UCSD-AML1 (cell line): ENCODE data around the gene ST6GALNAC6.

Experiments used
- DNase-seq: peaks from one replicate; lab custom pipeline; 2025; ENCODE audit not compliant: unreplicated experiment; lab: John Stamatoyannopoulos, UW

The ST6GALNAC6 gene

DNA sequence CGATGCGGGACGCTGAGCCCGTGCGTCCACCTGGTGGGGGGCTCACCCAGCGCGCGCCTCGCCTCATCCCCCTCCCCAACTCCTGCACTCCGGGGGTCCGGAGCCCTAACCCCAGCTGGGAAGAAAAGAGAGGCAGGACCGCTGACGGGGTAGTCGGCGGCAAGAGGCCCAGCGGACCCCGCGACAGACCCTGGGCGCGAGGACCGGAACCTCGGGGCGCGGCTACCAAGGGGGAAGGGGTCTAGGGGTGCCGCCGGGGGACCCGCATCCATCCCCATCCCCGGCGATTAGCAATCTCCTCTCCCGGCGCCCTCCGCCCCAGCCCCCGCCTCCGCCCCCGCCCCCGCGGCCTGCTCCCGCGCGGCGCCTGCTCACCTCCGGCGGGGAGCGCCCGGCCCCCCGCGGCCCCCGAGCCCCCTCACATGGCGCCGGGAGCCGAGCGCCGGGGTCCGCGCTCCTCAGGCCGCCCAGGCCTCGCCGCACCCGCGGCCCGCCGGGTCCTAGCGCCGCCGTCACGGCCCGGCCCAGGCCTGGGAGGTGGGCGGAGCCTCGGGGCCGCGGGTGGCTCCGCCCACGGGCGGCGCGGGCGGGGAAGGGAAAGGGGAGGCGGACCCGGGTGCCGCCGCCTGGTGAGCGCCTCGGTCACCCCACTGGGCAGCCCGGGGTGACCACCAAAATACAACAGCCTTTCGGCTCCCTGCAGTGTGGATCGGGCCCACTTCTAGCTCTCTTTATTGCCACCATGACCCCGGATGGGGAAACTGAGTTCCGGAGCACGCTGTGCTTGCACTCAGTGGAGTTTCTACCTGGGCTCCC, at the start of gene ST6GALNAC6:
ST6GALNAC6 (minus strand) TSS at position 476 of the 816 bp plus-strand sequence. CDS start 1,622 bp downstream, outside the sequence.
- DNase-seq, result peak; percentile 89

- no peak for DNase-seq
Measured at GRCh38 chr9:127947841-127948710, 48.7 kb upstream of the ST6GALNAC6 start.

DNA sequence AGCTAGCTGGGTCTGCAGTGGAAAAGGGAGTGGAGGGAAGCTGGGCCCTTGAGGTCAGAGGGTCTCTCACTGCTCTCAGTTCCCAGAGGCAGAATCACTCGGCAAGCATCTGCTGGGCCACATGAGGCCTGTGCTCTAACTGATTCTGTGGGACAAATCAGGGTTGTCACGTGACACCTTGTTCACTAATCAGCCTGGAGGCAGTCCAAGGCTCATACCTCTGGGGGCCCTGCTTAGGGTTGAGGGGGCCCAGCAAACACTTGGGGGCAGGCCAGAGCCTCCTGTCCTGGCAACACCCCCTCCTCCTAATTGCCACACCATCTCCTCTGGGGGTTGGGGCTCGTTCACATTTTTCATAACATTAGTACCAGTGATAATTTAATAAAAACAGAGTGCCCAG, 47.3 kb upstream of the ST6GALNAC6 start:
- no peak for DNase-seq

DNA sequence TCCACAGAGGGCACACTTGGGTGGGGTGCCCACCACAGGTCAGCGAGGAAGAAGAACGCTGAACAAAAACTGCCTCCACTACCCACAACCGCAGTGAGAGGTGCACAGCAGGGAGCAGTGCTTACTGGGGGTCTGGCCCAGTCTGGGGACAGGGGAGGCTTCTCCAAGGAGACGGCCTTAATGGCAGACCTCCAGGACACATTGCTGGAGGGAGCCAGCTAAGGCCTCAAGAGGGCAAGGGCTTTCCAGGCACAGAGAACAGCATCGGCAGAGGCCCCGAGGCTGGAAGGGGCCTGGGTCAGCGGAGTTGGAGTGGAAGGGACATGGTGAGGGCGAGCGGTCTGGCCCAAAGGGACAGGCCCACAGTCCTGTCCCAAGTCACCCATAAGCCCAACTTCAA, 46.5 kb upstream of the ST6GALNAC6 start:
- DNase-seq, result no peak

- no peak for DNase-seq
Measured at GRCh38 chr9:127945338-127945737, 45.9 kb upstream of the ST6GALNAC6 start.

- DNase-seq, result no peak
Measured at GRCh38 chr9:127944586-127945218, 45.3 kb upstream of the ST6GALNAC6 start.

DNA sequence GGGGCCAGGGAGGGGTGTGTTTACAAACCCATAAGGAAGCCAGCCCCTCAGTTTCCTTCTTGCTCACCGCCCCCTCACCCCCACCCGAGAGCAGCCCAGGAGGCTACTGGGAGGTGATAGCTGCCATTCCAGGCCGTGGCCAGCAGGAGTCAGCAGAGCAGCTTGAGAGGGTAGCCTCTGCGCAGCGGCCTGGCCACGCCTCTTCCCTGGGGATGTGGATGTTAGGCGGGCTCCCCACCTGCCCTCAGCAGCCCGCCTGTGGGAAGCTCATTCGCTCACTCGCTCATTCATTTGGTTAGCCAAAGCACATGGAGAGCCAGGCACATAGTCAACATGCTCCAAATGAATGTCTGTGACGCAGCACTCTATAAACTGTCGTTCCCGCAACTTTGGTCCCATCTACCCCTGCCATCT, 44.3 kb upstream of the ST6GALNAC6 start:
- DNase-seq, result peak; percentile 73

- DNase-seq, result no peak
Measured at GRCh38 chr9:127943011-127943662, 43.7 kb upstream of the ST6GALNAC6 start.

GRCh38 chr9:127942216-127943010, 43.0 kb upstream of the ST6GALNAC6 start:
- peak; percentile 53 for DNase-seq

DNA sequence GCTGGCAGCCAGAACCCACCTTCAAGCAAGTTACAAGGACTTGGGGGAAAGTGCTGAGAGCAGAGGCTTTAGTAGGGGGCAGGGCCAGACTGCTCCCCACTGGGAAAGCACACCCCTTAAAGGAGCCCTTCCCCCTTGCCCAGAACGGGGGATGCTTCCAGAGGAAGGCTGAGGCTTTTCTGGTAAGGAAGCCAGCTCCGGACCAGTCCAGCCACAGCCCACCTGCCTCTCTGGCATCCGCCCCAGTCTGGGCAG, 42.5 kb upstream of the ST6GALNAC6 start:
- no peak for DNase-seq

- no peak for DNase-seq
Measured at GRCh38 chr9:127941062-127941960, 41.9 kb upstream of the ST6GALNAC6 start.

GRCh38 chr9:127940593-127940992, 41.2 kb upstream of the ST6GALNAC6 start:
- no peak for DNase-seq

DNA sequence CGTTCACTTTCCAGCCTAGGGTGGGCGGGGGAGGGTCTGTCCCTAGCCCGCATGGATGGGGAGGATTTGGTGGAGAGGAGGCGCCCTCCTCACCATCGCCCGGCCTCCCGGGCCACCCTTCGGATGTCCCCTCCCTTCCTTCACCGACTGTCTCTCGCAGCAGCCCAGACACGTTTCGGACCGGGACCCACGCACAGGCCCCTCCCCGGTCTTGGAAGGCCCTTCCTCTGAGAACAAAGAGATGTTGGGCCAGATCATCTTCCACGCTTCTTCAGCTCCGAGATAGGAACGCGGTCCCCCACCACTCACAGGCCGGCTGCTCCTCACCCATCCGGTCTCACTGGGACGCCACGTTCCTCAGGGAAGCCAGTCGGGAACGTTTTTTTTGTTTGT, 38.9 kb upstream of the ST6GALNAC6 start:
- no peak for DNase-seq

DNA sequence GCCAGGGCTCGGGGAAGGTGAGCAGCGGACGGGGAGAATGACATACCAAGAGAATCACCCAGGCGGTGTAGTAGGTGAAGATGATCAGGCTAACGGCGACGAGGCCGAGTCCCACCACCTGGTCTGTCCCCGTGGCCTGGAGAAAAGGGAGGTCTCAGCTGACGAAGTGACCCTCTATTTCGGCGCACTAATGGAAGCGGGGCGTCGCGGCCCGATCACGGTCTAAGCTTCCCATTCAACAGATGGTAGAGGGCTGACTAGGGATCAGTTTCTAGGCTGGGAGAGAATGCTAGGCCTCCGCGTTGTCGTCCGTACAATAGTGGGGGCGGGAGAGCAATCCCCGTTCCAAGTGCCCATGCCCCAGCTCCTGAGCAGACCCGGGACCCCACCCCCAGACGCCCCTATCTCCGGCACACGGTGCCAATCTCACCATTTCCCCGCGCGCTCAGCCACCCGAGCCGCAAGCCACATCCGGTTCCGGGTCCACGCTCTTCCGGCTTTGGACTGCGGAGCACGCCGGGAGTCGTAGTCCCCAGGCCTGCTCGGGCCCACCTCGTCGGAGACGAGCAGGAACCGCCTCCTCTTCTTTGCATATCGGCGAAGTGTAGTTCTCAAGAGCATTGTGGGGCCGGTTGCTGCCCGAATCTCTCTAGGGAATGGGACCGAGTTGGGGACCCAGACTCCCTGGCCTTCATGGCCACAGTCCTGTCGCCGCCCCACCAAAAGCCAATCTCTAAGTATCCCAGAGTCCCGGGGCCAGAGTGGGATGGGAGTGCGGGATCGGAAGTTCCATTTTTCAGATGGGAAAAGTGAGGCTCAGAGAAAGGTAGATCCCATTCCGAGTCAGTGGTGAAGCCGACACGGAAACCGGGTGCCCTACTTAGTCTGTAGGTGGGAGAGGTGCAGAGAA, 38.2 kb upstream of the ST6GALNAC6 start, which contains the start of gene DPM2:
DPM2 (minus strand) TSS at position 467 of the 910 bp plus-strand sequence; CDS start at position 433, 34 bp downstream.
- peak; percentile 88 for DNase-seq

DNA sequence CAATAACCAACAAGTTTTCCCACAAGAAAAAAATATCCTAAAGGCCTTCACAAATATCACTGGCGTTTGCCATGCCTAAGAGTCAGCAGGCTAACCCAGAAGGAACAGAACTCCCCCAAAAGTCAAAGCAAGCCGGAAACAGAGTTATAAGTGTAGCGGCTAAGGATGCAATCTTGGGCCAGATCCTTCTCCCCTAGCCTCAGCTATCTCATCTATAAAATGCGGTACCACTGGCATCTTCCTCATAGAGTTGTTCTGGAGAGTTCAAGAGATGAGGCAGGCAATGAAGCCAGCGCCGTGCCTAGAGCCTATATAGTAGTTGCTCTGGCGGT, 37.6 kb upstream of the ST6GALNAC6 start:
- DNase-seq, result no peak

GRCh38 chr9:127936347-127936852, 37.0 kb upstream of the ST6GALNAC6 start:
- DNase-seq, result no peak

DNA sequence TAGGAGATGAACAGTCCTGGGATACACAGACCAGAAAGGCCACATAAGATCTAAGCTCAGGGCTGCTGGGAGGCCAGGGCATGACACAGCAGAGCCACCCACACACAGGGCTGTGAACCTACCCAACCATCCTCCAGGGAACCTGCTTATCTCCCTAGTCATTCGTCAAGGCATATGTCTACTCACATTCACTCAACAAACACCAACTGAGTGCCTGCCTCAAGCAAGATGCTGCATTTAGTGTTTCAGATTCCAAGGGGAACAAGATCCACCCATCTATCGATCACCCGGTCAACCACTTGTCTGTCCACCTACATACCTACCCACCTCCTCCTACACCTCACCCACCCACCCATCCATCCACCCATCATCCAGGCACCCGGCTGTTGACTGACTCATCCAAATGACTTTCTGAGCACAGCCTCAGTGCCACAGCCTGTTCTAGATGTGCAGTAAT, 36.4 kb upstream of the ST6GALNAC6 start:
- DNase-seq, result peak; percentile 31

DNA sequence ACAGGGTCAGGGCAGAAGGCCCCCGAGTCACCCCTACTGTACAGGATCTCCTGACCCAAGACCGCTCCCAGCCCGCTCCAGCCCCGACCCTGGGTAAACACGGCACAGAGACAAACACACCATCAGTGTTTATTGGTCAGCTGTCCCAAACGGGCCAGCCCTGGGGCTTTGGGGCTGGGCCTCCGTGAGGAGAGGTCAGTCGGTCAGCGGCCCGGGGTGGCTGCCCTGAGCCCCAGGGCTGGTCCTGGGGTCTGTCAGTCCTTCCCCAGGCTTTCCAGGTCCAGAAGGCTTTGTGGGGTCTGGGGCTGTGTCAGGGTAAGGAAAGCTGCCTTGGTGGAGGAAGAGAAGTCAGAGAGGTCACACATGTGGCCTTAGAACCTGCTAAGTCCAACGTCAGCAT, 35.6 kb upstream of the ST6GALNAC6 start:
- DNase-seq, result no peak
